Measurements from ENCODE around the gene NCOA7. TPM values are rescaled to one million over a fixed set of nuclear protein-coding genes. Genes with fewer than 3 reads are reported as not detected.
A peak's percentile ranks its signal among the peaks of the same experiment; 100 is the strongest.

NCOA7 gene
- total and polyA plus RNA-seq, 10 of the 15 experiments (the other 5 are each of a cell fraction or from before 2014, with no cell fraction given), result 18.9 to 50.3 (median 34.2) TPM

DNA sequence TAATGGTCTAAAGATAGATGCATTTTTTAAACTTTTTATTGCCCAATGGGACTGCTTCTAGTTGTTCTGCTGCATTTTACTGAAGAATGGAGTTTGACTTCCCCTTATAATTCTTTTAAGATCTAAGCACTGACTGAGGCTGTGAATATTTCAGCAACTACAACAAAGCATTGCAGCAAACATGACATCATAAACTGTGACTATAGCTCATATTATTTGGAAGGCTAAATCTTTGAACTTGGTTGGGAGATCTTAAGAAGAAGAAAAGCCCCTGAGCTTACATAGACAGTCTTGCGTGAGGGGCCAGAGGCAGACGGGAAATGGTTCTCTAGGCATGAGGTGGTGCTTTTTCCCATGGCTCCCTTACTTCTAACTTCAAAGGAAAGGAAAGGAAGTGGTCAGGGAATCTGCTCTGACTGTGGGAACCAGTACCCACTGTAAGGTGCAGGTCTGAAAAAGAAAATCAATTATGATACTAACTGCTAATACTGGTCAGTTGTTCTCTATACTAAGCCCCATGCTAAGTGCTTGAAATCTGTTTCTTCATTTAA lies 26.6 kb upstream of the NCOA7 start (continued):
- TF ChIP-seq ZBTB40 (IDR thresholded peaks at IDR 0.05; ENCODE audit: borderline replicate concordance) (no peak), ZNF207 (IDR thresholded peaks at IDR 0.05; ENCODE audit: borderline replicate concordance) (no peak), BCL3 (IDR thresholded peaks at IDR 0.05; ENCODE audit: borderline replicate concordance, insufficient read depth, low read depth, low read length, poor library complexity, severe bottlenecking) (peak; percentile 74), TCF7 (IDR thresholded peaks at IDR 0.05; ENCODE audit: borderline replicate concordance) (peak; percentile 88), RUNX3 (IDR thresholded peaks at IDR 0.05; ENCODE audit: low read length) (peak; percentile 80), NFIC (IDR thresholded peaks at IDR 0.05; ENCODE audit: low read depth, low read length) (peak; percentile 42; the same call in 1 of the 2 replicates), CREB1 (IDR thresholded peaks at IDR 0.05; ENCODE audit: low read depth) (peak; percentile 69; the same call in 1 of the 2 replicates)
- TF ChIP-seq, protein P1, sequence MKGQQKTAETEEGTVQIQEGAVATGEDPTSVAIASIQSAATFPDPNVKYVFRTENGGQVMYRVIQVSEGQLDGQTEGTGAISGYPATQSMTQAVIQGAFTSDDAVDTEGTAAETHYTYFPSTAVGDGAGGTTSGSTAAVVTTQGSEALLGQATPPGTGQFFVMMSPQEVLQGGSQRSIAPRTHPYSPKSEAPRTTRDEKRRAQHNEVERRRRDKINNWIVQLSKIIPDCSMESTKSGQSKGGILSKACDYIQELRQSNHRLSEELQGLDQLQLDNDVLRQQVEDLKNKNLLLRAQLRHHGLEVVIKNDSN (IDR thresholded peaks at IDR 0.05; ENCODE audit: borderline replicate concordance, extremely low read length, insufficient read depth, low read depth, low read length), result no peak

Measured in GM12878 (cell line).